GM18519 (cell line): ENCODE measurements around the gene SLC36A2.
A peak's percentile ranks its signal among the peaks of the same experiment; 100 is the strongest.

Source experiments
- ATAC-seq: cut with Tn5 transposase; IDR thresholded peaks from one replicate; pipeline ENCODE4 v1.9.1; 2021; ENCODE audit warnings: mild to moderate bottlenecking, moderate library complexity; ENCODE audit not compliant: unreplicated experiment, low FRiP score

Gene SLC36A2

DNA sequence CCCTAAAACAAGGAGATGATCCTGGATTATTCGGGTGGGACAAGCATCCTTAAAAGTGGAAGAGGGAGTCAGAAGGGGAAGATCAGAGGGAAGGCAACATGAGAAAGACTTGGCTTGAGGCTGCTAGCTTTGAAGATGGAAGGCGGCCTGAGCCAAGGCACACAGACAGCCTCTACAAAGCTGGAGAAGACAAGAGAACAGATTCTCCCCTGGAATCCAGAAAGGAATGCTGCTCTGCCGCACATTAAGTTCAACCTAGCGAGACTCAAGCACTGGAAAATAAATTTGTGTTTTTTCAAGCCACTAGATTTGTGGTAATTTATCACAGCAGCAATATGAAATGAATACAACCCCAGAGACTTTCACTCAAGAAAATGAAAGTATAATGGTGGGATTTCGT, 61.7 kb downstream of the SLC36A2 start:
- no peak for ATAC-seq

DNA sequence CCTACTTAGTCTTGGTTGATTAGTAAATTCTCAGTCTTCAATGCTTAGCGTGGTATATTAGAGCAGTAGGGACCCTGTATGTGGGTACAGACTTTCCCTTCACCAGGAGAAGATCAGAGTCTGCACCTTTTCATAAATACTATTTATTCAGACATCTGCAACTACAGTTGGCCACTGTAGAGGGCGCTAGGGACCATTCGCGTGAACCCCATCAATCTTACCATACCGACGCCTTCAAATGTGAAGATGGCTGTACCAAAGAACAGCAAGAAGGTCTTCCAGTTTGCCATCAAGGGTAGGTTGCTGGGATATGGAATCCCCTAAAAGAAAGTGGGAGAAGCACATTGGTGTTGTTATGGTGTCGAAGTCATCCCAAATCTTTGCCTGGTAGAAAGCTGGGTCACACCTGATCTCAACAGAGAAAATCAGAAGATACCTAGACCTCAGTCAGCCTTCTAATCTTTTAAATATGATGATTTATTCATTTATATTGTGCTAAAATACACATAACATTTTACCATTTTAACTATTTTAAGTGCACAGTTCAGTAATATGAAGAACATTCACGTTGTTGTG, 62.9 kb downstream of the SLC36A2 start:
- no peak for ATAC-seq

DNA sequence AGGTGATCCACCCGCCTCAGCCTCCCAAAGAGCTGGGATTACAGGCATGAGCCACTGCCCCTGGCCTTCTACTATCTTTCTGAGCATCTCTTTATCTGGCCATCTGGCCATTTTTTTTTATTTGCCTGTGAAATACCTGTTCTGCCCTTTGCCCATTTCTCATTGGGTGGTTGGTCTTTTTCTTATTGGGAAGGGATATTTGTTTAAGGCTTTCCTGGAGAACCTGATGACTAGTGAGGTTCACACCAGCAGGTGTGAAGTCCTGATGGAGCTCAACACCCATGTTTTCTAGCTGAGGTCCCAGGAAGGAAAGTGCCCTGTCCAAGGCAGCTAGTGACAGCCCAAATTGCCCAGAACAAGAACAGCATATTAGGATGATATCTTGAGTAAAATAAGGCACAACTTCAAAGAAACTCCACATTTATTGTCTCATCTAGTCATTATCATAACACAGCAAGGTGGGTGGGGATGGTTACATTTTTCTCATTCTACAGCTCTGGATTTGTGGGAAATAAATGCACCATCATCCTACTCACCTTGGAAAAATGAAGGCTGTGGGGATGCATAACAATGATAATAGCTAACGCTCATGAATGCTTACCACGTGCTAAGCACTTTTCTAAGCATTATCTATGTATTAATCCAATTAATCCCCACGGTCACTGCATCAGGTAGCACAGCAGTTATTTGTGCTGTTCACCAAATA, 64.1 kb downstream of the SLC36A2 start:
- no peak for ATAC-seq

DNA sequence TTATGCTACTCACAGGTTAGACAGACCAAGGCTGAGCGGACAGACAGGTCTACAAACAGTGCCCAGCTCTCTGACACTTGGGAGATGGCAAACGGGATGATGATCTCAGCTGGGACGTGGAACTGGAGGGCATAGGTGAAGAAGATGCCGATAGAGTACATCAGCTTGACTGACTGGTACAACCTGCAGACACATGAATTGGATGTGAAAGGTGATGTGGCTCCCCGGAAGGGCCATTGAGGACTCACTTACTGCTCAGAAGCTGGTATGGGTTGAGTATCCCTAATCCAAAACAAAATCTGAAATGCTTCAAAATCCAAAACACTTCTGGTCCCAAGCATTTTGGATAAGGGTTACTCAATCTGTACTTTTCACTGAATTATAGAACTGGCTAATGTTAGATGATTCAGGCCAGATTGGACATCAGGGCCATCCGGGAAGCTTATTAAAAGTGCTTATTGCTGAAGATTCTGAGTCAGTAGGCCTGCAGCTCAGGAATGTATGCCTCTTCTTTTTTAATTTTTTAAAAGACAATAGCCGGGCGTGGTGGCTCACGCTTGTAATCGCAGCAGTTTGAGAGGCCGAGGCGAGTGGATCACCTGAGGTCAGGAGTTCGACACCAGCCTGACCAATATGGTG, 66.2 kb downstream of the SLC36A2 start:
- ATAC-seq, result no peak

DNA sequence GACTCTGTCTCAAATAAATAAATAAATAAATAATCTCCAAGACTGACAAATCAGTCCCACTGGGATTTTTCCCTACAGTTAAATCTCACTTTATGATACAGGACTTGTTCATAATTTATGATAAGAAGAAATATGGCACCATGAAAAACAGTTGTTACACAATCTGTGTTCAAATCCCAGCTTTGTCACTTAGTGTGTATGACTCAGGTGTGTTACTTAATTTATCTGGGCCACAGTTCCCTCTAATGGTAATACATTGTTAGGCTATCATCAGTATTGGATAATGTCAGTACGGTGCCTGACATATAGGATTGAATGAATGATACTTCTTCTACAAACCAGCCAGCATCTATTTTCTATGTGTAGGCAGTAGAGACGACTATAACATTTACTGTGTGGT, 66.9 kb downstream of the SLC36A2 start:
- no peak for ATAC-seq

DNA sequence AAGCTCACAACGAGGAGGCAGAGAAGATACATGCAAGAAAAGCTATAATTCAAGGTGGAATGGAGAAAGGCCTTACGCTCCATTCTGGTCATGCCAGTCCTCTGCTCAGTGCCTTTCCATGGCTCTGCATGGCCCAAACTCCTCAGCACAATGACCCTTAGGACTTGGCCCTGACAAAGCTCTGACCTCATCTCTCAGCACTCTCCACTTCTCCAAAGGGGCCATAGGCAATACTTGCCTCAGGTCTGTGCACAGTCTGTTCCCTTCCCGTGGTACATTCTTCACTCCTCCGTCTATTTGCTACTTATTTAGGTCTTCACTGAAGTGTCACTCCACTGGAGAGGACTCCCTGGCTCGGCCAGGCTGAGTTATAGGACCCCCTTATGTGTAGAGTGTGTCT, 68.5 kb downstream of the SLC36A2 start:
- ATAC-seq, result no peak

DNA sequence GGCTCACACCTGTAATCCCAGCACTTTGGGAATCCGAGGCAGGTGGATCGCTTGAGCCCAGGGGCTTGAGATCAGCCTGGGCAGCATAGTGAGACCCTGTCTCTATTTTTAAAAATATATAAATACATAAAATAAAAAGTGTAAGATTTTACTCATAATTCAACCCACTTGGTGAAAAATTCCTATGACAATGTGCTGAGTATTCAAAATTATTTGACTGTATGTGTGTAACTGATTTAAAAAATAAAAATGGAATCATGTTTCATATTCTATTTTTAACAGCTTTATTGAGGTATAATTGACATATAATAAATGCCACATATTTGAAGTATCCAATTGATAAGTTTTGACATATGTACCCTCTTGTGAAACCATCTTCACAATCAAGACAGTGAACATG, 71.6 kb downstream of the SLC36A2 start:
- ATAC-seq, result no peak

DNA sequence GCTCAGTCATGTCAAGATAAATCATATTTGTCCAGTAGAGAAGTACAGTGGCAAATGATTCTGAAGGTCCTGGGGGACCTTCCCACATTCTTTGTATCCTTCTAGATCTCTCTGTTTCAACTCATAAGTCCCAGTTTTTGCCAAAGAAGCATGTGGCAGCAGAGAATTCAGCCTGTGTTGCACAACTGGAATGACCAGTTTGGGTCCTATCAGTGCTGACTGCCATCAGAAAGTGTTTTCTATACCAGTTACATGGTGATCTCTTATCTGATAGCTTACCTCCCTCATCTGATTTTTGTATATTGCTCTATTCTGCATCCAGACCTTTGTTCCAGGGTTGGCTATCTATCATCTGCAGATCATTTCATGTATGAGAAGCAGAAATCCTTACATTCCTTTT, 72.7 kb downstream of the SLC36A2 start:
- ATAC-seq, result no peak

DNA sequence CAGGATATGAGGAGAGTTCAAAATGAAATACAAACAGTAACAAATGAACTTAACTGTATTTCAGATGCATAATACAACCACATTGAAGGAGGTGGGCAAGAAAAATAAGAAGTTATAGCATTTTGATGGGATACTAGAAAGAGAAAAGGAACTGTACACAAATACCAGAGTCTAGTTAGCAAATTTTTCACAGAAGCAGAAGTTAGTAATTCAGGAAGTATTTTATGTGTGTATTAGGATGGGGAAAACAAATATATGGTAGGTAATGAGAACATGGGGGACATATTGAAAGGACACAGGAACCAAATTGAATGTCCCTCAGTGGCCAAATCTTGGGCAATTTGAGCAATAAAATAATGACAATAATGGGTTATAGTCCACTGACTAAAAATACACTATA, 76.0 kb downstream of the SLC36A2 start:
- ATAC-seq, result no peak

DNA sequence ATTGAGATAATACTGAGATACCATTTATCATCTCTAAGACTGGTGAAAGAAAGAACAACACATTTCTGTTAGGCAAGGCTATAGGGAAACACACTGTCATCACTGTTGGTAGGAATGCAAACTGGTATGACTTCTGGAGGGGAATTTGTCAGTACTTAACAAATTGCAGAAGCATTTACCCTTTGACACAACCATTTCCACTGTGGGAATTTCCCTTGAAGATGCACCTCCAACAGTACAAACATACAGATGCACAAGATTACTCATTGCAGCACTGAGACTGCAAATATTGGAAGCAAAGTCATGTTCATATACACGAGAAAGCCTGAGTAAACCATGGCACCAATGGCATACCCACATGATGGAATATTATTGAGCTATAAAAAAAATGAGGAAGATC, 76.8 kb downstream of the SLC36A2 start:
- ATAC-seq, result peak; percentile 95

DNA sequence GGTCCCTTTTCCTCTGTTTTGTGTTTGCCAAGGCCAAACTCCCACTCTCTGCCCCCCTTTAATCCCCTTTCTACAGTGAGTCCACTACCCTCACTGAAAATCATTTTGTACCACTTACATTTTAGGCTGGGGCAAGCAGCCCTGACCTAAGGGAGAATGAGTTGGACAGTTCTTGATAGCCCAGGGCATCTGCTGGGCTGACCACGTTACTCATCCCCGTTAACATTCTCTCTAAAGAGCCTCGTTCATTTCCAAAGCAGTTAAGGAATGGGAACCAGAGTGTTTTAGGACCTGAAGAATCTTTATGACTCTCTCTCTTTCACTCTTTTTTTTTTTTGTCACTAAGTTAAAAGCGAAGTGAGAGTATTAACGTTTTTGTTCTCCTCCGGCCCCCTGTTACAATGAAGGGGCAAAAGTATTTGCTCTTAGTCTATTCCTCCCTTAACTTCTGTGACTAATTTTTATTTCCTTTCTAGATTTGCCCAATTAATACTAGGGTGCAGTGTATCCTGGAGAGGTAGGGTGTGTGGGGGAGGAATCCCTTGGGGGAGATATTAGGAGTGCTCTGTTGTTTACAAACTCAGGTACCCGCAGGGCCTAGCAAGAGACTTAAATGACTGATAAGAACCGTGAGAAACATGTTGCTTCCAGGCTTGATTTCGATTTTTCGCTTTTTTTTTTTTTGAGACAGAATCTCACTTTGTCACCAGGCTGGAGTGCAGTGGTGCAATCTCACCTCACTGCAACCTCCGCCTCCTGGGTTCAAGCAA, 79.7 kb downstream of the SLC36A2 start:
- no peak for ATAC-seq
